ENCODE data around the gene RNF135. TPM values are rescaled to one million over a fixed set of nuclear protein-coding genes. Genes with fewer than 3 reads are reported as not detected.
"Not testable (repeated sequence)": the region's sequence is repeated elsewhere in the genome, so short reads cannot be mapped to it uniquely, and the experiment has no call there.

Gene RNF135
- polyA plus RNA-seq, 1 of the 3 experiments (the other 2 are of a cell fraction): not detected

- ChIA-PET POLR2A (no interaction called here), CTCF (no interaction called here)
- no peak overlapping the region for H3K27ac ChIP-seq (ENCODE audit: low read depth in 2 of 2, low read length in 1 of 2)
Measured at GRCh38 chr17:30965686-30966085, 5.2 kb upstream of the RNF135 start.

GRCh38 chr17:30967911-30968310 is 2.9 kb upstream of the RNF135 start:
- H3K4me1 ChIP-seq (ENCODE audit: control insufficient read depth in 1 of 2, insufficient read depth in 2 of 2, low read depth in 1 of 2, low read length in 1 of 2); H3K27me3 ChIP-seq (ENCODE audit: insufficient read depth); H3F3A ChIP-seq (replicated peaks; ENCODE audit: insufficient read depth); H3K4me2 ChIP-seq; H3K36me3 ChIP-seq (replicated peaks in 1 of 2; ENCODE audit: control insufficient read depth in 1 of 2, insufficient read depth in 2 of 2, low read length in 1 of 2); H2AFZ ChIP-seq (ENCODE audit: low read depth); H4K20me1 ChIP-seq (ENCODE audit: insufficient read depth); H3K27ac ChIP-seq (ENCODE audit: low read depth in 2 of 2, low read length in 1 of 2); H3K9me3 ChIP-seq; H3K79me2 ChIP-seq (ENCODE audit: insufficient read depth); DNase-seq; H3K9ac ChIP-seq; H3K9me2 ChIP-seq; POLR2A ChIA-PET; H3K4me3 ChIP-seq (ENCODE audit: low read depth in 2 of 2, low read length in 1 of 2): not testable (repeated sequence)
- CTCF ChIA-PET: interaction anchor here (0.7 kb wide), 1 partner anchor 247 kb away, joined by 3 read pairs; no protein-coding TSS in a partner anchor
- 94% methylated on average over 13 of the region's 13 CpGs for WGBS (ENCODE audit: low lambda C conversion rate)

More at GRCh38 chr17:30965686-30966085, 5.2 kb upstream of the RNF135 start:
- H3K9ac ChIP-seq: no peak overlapping the region
- no peak overlapping the region for H3K4me3 ChIP-seq (ENCODE audit: low read depth in 2 of 2, low read length in 1 of 2)
- no peaks in the 10 kb centered on the region for H3K9me3 ChIP-seq
- no peak overlapping the region for H2AFZ ChIP-seq (ENCODE audit: low read depth)
- no peaks in the 10 kb centered on the region for H3F3A ChIP-seq (replicated peaks; ENCODE audit: insufficient read depth)
- no peaks in the 10 kb centered on the region for H3K79me2 ChIP-seq (ENCODE audit: insufficient read depth)
- no peaks in the 10 kb centered on the region for H4K20me1 ChIP-seq (ENCODE audit: insufficient read depth)
- no peaks in the 10 kb centered on the region for H3K9me2 ChIP-seq
- no peak for DNase-seq
- no peaks in the 10 kb centered on the region for H3K4me1 ChIP-seq (ENCODE audit: control insufficient read depth in 1 of 2, insufficient read depth in 2 of 2, low read depth in 1 of 2, low read length in 1 of 2)
- 74% methylated on average over 3 of the region's 3 CpGs for WGBS (ENCODE audit: low lambda C conversion rate)
- H3K36me3 ChIP-seq (replicated peaks in 1 of 2; ENCODE audit: control insufficient read depth in 1 of 2, insufficient read depth in 2 of 2, low read length in 1 of 2): no peaks in the 10 kb centered on the region
- no peak overlapping the region for H3K4me2 ChIP-seq
- no peaks in the 10 kb centered on the region for H3K27me3 ChIP-seq (ENCODE audit: insufficient read depth)
- TF ChIP-seq RFX5 (IDR thresholded peaks at IDR 0.05; ENCODE audit: low read length) (no peak), IRF3 (IDR thresholded peaks at IDR 0.05; ENCODE audit: low read depth, low read length) (no peak), USF2 (IDR thresholded peaks at IDR 0.05; ENCODE audit: borderline replicate concordance, low read depth, low read length) (no peak), GABPA (IDR thresholded peaks at IDR 0.05; ENCODE audit: low read depth) (no peak), CHD2 (IDR thresholded peaks at IDR 0.05; ENCODE audit: low read length, partially characterized antibody) (no peak), TAF1 (IDR thresholded peaks at IDR 0.05; ENCODE audit: borderline replicate concordance, low read depth, low read length) (no peak), NFIC (IDR thresholded peaks at IDR 0.05; ENCODE audit: borderline replicate concordance) (no peak), PBX3 (IDR thresholded peaks at IDR 0.05) (no peak), CTCF (IDR thresholded peaks at IDR 0.05) (no peak)

Data from SK-N-SH (cell line).